HepG2 (cell line): ENCODE data around the gene S100A7. TPM values are rescaled to one million over a fixed set of nuclear protein-coding genes. Genes with fewer than 3 reads are reported as not detected.
A peak's percentile ranks its signal among the peaks of the same experiment; 100 is the strongest.

ENCODE experiments used
- ATAC-seq: fragments of 200-7000 bp; cut with Tn5 transposase; 3 replicates; pipeline ENCODE4 v1.9.1; 2020; ENCODE audit warnings: mild to moderate bottlenecking, moderate library complexity
- BruUV-seq: library from RNA; stranded (reverse); fragments of 400-500 nt; replicated peaks from 2 replicates; lab custom pipeline; 2021; lab: Mats Ljungman, UMichigan
- CTCF ChIA-PET: fragments of 300-600 bp; formaldehyde crosslinking; extraction: SDS; loops from one replicate; lab custom pipeline; 2021; ENCODE audit warnings: low total read pairs, inconsistent platforms, low intra/inter-chr PET ratio; lab: Yijun Ruan, JAX
- POLR2A ChIA-PET: fragments of 350-600 bp; sonication (Branson Sonifier 250); formaldehyde crosslinking; loops from one replicate; lab custom pipeline; 2020; ENCODE audit warnings: antibody characterized with exemption, inconsistent platforms; lab: Yijun Ruan, JAX
- DNase-seq: peaks from one replicate; pipeline ENCODE4 v3.0.0-alpha.2; 2015; ENCODE audit warnings: low spot score
- FAIRE-seq: peaks from 3 replicates; lab custom pipeline; 2011; peaks lifted over from hg19 to GRCh38; lab: Jason Lieb, UNC
- H2AFZ ChIP-seq: one replicate; pipeline ENCODE4 v1.6.1; 2011; ENCODE audit warnings: low read length, inconsistent platforms
- H3K27ac ChIP-seq: fragments of 300-600 bp; 3 replicates; pipeline ENCODE4 v1.8.0; 2011; ENCODE audit warnings: mixed run types, mild to moderate bottlenecking, mixed read lengths, low read length, inconsistent platforms; ENCODE audit not compliant: insufficient read depth; ENCODE audit errors: extremely low read length
- H3K27me3 ChIP-seq, 2 experiments: fragments of 200-600 bp in 1 of 2; 2 replicates in 1 of 2; 3 replicates in 1 of 2; pipeline versions ENCODE4 v1.6.0 to v1.8.0; 2011; ENCODE audit warnings: low read length in 2 of 2, mild to moderate bottlenecking in 2 of 2, moderate library complexity in 2 of 2, inconsistent platforms in 1 of 2; ENCODE audit not compliant: insufficient read depth in 2 of 2, control insufficient read depth in 1 of 2
- H3K36me3 ChIP-seq, 2 experiments: fragments of 200-600 bp in 1 of 2; replicated peaks in 1 of 2; 2 replicates in 1 of 2; 3 replicates in 1 of 2; pipeline versions ENCODE4 v1.5.1 to v1.8.0; 2011; ENCODE audit warnings: low read length in 2 of 2, inconsistent platforms in 1 of 2; ENCODE audit not compliant: insufficient read depth in 2 of 2, control insufficient read depth in 1 of 2
- H3K4me1 ChIP-seq: 2 replicates; pipeline ENCODE4 v1.5.1; 2012; ENCODE audit warnings: low read length, inconsistent platforms; ENCODE audit not compliant: insufficient read depth
- H3K4me2 ChIP-seq: 2 replicates; pipeline ENCODE4 v1.6.0; 2011; ENCODE audit warnings: low read depth, low read length, inconsistent platforms
- H3K4me3 ChIP-seq, 3 experiments: fragments of 200-600 bp in 1 of 3; sonication (generic), shearing (Covaris generic) in 1 of 3; replicated peaks in 1 of 3; 2 replicates each; pipeline ENCODE4 v1.5.1; 2011 to 2016; ENCODE audit warnings: low read length in 3 of 3, inconsistent platforms in 2 of 3, low read depth in 2 of 3, mild to moderate bottlenecking in 2 of 3, control low read depth in 1 of 3, mixed read lengths in 1 of 3; ENCODE audit not compliant: insufficient read depth in 1 of 3
- H3K79me2 ChIP-seq: one replicate; pipeline ENCODE4 v1.6.1; 2011; ENCODE audit warnings: low read length, inconsistent platforms; ENCODE audit not compliant: insufficient read depth
- H3K9ac ChIP-seq: 2 replicates; pipeline ENCODE4 v1.6.0; 2011; ENCODE audit warnings: mild to moderate bottlenecking, low read depth, low read length, inconsistent platforms; ENCODE audit not compliant: insufficient read depth
- H3K9me3 ChIP-seq: 2 replicates; pipeline ENCODE4 v1.5.1; 2012; ENCODE audit warnings: mild to moderate bottlenecking, low read length
- H4K20me1 ChIP-seq: 2 replicates; pipeline ENCODE4 v1.6.0; 2011; ENCODE audit warnings: inconsistent platforms, mild to moderate bottlenecking, low read length, moderate library complexity; ENCODE audit not compliant: insufficient read depth
- ATF7 ChIP-seq, 2 experiments: fragments of 450-650 bp in 1 of 2; sonication (generic) in 1 of 2; formaldehyde crosslinking in 1 of 2; IDR thresholded peaks; 2 replicates each; pipeline versions ENCODE4 v1.4.0 to v1.6.1; 2016 to 2020; ENCODE audit warnings: antibody characterized with exemption in 1 of 2, mild to moderate bottlenecking in 1 of 2, missing genetic modification reagents in 1 of 2
- ZNF547 ChIP-seq: sonication (generic); formaldehyde crosslinking; IDR thresholded peaks from 2 replicates; pipeline ENCODE4 v1.5.1; 2020; ENCODE audit warnings: mild to moderate bottlenecking, missing genetic modification reagents
- WGBS: methylation state at CpG from one replicate; pipeline ENCODE4 v1.1.6; 2017; ENCODE audit warnings: low lambda C conversion rate; 5-methylcytosine and 5-hydroxymethylcytosine counted together
- in situ Hi-C: cut with HindIII; loops from 2 replicates; pipeline ENCODE4 v1.10.0; 2017; ENCODE audit warnings: low pct_unique_long_range_greater_than_20kb; ENCODE audit not compliant: extremely low pct_ligation_motif_present
- intact Hi-C: fragments of 100-400 bp; cut with micrococcal nuclease; formaldehyde crosslinking; loops from one replicate; pipeline ENCODE4 v1.10.0; 2022; ENCODE audit not compliant: unreplicated experiment
- polyA plus RNA-seq, 8 experiments: library from polyadenylated mRNA; depleted of rRNA in 3 of 8; stranded (reverse) in 7 of 8; unstranded in 1 of 8; fragments of >200 nt; fragmentation: Illumina TruSeq in 4 of 8; extraction: Trizol in 4 of 8; gene quantifications; 2 replicates each; pipeline versions ENCODE4 v1.2.1 to v1.2.3, GENCODE V29; 2011 to 2016; ENCODE audit warnings: low read depth in 4 of 8, missing spikeins in 1 of 8, mixed read lengths in 1 of 8; ENCODE audit not compliant: insufficient read depth in 1 of 8
- total RNA-seq, 5 experiments: library from RNA; depleted of rRNA; stranded (reverse); fragments of >200 nt; fragmentation: Illumina TruSeq; extraction: Trizol; gene quantifications; 2 replicates each; pipeline ENCODE4 v1.2.3, GENCODE V29; 2016; ENCODE audit warnings: low read depth in 1 of 5
- TF ChIP-seq, protein P1 (sequence below), 2 experiments: sonication (generic) in 1 of 2; formaldehyde crosslinking in 1 of 2; IDR thresholded peaks; 2 replicates each; pipeline versions ENCODE4 v1.4.0 to v1.6.1; 2018 to 2020; ENCODE audit warnings: missing genetic modification reagents in 2 of 2, borderline replicate concordance in 1 of 2, low read depth in 1 of 2, mild to moderate bottlenecking in 1 of 2, missing biosample characterization in 1 of 2

Gene S100A7
- total and polyA plus RNA-seq, 2 of the 13 experiments (the other 11 are each of a cell fraction or from before 2014, with no cell fraction given), result not detected

DNA sequence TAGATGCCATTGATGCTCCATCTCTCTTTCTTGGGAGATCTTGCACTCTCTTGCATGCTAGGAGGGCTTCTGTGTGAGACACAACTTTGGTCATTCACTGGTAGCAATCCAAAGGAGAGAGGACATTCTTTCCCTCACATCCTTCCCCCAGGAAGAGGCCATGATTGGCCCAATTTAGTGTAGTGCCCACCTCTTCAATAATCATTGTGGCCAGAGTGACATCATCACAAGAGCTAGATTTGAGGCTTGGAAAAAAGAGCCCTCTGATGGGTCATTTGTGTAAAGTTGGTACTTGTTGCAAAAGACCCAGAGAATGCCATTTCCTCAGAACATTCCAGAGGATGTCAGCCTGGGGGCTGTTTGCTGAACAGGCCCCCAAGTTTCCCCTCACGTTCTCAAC is 45.1 kb upstream of the S100A7 start:
- in situ Hi-C loops (loop anchor here (5.0 kb wide), 2 partner anchors 62 to 122 kb away; partner anchors contain the start of genes S100A1, S100A13 and S100A2), intact Hi-C loops (loop anchor here (10.0 kb wide), 1 partner anchor 239 kb away; no protein-coding TSS in a partner anchor)
- DNase-seq (no peak), FAIRE-seq (no peak), ATAC-seq (no peak)
- H3K9ac ChIP-seq, result no peak overlapping the region
- H4K20me1 ChIP-seq, result no peaks in the 10 kb centered on the region
- no peak overlapping the region for H3K4me3 ChIP-seq
- ChIA-PET CTCF (no interaction called here), POLR2A (interaction anchor here (1.4 kb wide), 1 partner anchor 39 kb away, joined by 5 read pairs; no protein-coding TSS in a partner anchor)
- no peaks in the 10 kb centered on the region for H3K79me2 ChIP-seq
- H3K9me3 ChIP-seq, result no peaks in the 10 kb centered on the region
- no peak overlapping the region for H3K27ac ChIP-seq
- TF ChIP-seq ZNF547, result no peak
- peak; percentile 31; the same call in 1 of the 2 replicates for TF ChIP-seq ATF7 (IDR thresholded peaks at IDR 0.05)
- TF ChIP-seq ATF7 (CRISPR knock-in tag; IDR thresholded peaks at IDR 0.05), result no peak
- H3K36me3 ChIP-seq, result no peaks in the 10 kb centered on the region
- BruUV-seq, result no TSS peak
- H2AFZ ChIP-seq, result no peak overlapping the region
- WGBS, result 0% methylated on average over 1 of the region's 1 CpG
- peaks cover 0 to 6% of the 10 kb centered on the region in 2 experiments; a peak in 2 of 5 replicates for H3K27me3 ChIP-seq
- peaks cover 25% of the 10 kb centered on the region for H3K4me1 ChIP-seq
- H3K4me2 ChIP-seq, result no peak overlapping the region

- DNase-seq (no peak), ATAC-seq (no peak)
- no TSS peak for BruUV-seq
- H3K9ac ChIP-seq, result no peak overlapping the region
- WGBS, result 19% methylated on average over 3 of the region's 3 CpGs
- peaks cover 25% of the 10 kb centered on the region for H3K4me1 ChIP-seq
- peaks cover 3 to 6% of the 10 kb centered on the region in 2 experiments; a peak in 3 of 5 replicates for H3K27me3 ChIP-seq
- in situ Hi-C loops, result no loop called here
- intact Hi-C loops, result loop anchor here (10.0 kb wide), 1 partner anchor 241 kb away; no protein-coding TSS in a partner anchor
- no peaks in the 10 kb centered on the region for H3K36me3 ChIP-seq
- no peaks in the 10 kb centered on the region for H3K9me3 ChIP-seq
- POLR2A ChIA-PET, result interaction anchor here (1.3 kb wide), 1 partner anchor 272 kb away, joined by 3 read pairs; no protein-coding TSS in a partner anchor
- H3K79me2 ChIP-seq, result no peaks in the 10 kb centered on the region
- H3K4me3 ChIP-seq, result no peak overlapping the region
- no peak overlapping the region for H3K27ac ChIP-seq
- TF ChIP-seq, protein P1, sequence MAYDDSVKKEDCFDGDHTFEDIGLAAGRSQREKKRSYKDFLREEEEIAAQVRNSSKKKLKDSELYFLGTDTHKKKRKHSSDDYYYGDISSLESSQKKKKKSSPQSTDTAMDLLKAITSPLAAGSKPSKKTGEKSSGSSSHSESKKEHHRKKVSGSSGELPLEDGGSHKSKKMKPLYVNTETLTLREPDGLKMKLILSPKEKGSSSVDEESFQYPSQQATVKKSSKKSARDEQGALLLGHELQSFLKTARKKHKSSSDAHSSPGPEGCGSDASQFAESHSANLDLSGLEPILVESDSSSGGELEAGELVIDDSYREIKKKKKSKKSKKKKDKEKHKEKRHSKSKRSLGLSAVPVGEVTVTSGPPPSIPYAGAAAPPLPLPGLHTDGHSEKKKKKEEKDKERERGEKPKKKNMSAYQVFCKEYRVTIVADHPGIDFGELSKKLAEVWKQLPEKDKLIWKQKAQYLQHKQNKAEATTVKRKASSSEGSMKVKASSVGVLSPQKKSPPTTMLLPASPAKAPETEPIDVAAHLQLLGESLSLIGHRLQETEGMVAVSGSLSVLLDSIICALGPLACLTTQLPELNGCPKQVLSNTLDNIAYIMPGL (CRISPR knock-in tag; IDR thresholded peaks at IDR 0.05; ENCODE audit: borderline replicate concordance in 1 of 2, low read depth in 1 of 2), result no peak
- TF ChIP-seq, all 625 proteins: peak for 0
- CTCF ChIA-PET, result no interaction called here
- Histone ChIP-seq H4K20me1 (no peaks in the 10 kb centered on the region), H3K4me2 (no peak overlapping the region), H2AFZ (no peak overlapping the region)
- no peak for FAIRE-seq
These were observed 43.3 kb upstream of the S100A7 start for GRCh38 chr1:153503766-153504165.
